Activated gamma-delta T cell treated with anti-CD3 and anti-CD28 coated beads, Interleukin-2, amount 50 U/mL, for 16 hours (primary cell): ENCODE results near the gene NIPA2.

Experiments used
- DNase-seq: peaks from one replicate; pipeline ENCODE4 v3.0.0-alpha.2; 2020; ENCODE audit warnings: low read depth

NIPA2 gene

DNA sequence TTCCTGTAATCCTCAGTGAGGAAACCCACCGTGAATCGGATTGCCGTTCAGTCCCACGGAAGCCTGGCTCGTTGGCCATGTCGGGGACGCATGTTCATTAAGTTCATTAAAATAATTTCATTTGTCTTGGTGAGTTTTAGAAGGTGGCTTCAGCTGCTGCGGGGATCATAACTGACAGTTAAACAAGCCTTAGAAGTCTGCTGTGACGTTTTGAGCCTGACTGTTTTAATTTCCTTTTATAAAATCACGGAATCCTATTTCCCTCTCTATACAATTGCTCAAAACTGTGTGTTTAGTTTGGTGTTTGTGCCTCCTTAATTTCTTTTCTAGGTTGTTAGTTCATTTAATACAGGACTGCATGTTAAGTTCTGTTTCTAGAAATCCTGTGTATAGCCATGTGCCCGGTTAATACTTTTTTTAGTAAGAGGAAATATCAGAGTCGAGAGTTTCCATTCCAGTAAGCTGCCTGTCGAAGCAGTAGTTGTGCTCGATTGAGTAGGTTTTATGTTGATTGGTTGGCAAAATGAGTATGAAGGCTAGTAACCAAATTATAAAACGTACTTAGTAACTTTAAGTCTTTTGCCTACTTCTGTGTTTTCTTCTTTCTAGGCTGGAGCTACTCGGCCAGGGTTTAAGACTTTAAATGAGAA, 705 bp downstream of the NIPA2 start:
- no peak for DNase-seq

DNA sequence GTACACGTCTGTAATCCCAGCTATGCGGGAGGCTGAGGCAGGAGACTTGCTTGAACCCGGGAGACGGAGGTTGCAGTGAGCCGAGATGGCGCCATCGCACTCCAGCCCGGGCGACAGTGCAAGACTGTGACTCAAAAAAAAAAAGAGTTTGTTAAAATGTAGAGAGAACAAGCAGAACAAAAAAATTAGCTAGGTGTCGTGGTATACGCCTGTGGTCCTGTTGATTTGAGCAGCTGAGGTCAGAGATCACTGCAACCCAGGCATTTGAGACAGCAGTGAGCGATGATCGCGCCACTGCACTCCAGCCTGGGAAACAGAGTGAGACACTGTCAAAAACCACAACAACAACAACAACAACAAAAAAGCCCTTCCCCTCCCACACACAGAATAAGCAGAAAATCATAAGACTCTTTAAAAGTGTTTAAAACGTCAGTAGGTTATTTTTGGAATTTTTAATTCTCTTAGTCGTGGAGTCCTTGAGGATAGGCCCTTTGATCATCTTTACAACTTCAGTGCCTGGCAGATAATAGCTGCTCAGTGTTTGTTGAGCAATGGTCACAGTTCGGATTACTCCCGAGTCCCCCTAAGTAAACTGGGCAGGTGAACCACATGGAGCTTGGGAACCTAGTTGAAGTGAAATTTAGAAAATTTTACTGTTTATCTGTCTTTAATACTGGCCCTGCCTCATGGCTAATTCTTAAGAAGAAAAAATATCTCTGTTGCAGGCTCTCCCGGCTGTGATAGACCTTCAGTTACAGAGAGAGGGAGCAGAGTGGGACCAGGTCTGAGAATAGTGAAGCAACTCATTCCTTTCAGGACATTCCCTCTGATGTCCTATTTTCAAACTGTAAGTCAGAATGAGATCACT, 6.2 kb downstream of the NIPA2 start:
- DNase-seq, result no peak

GRCh38 chr15:22845289-22845900, 6.9 kb downstream of the NIPA2 start:
- no peak for DNase-seq

DNA sequence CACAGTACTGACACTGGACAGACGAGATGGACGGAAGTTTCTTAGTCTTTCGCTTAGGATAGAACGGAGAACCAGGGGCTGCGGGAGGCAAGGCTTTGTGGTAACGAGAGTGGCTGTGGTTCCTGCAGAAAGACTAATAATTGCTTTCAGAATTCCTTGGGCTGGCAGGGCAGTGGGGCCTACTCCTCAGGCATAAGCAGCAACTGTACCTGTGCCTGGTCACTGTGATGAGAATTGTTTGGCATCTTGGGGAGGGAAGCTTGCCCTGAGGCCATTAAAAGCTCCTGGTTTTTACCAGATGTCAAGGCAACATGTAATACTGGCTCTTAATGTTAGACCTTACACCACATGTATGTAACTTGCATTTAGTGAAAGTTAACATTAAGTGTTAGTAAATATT, 7.6 kb downstream of the NIPA2 start:
- no peak for DNase-seq

GRCh38 chr15:22850055-22850454, 11.6 kb downstream of the NIPA2 start:
- no peak for DNase-seq

GRCh38 chr15:22851513-22851912, 13.0 kb downstream of the NIPA2 start:
- DNase-seq, result no peak

GRCh38 chr15:22855791-22856190, 17.3 kb downstream of the NIPA2 start:
- no peak for DNase-seq

DNA sequence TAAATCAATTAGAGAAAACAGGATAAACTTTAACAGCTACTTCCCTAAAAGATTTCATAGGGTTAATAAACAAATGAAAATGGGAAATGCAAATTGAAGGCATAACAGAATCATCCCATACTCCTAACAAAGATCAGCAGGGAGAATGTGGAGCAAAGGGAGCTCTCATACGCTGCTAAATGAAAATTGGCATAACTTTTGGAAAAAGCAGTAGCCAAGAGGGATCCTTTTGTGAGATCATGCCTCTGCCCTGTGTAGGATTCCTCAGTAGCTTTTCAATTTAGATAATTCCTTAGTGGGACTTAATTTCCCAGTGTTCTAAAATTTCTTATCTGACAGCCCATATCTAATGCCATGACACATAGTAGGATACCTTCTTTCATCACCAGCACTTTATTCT, 18.2 kb downstream of the NIPA2 start:
- DNase-seq, result no peak

DNA sequence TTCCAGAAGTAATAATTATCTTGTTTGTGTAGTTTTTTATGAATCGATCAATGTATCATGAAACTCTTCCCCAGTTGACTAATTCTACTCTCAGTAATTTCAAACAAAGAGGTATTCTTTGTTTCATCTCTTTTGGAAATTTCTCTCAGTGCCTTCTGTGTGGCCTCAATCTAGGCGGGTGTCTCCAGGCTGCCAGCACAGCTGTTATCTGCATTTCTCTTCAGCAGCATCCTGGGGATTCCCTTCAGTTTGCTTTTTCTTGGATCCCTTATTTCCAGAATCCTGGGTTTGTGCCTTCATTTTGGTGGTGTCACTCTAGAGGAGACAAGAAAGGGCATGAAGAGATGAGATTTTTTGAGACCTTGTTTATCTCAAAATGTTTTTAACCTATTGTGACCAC, 22.7 kb downstream of the NIPA2 start:
- no peak for DNase-seq

DNA sequence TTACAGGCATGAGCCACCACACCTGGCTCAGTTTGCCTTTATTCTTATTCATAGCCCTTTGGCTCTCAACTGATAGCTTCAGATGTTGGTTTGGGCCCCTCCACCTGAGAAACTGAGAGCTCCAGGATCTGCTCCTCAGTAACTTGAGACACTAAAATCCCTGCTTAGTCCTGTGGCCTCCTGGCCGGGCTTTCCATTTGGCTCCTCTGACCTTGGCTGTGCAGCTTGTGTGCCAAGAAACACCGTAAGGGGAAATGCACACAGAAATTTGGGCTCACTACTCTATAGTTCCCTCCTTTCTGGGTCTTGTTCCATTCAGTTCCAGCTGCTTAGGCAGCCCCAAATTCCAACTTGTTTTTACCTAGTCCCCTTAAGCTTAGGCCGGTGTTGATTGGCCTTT, 24.9 kb downstream of the NIPA2 start:
- DNase-seq, result no peak

GRCh38 chr15:22866079-22866478, 27.6 kb downstream of the NIPA2 start:
- no peak for DNase-seq

GRCh38 chr15:22867886-22868285, 29.4 kb downstream of the NIPA2 start:
- no peak for DNase-seq

DNA sequence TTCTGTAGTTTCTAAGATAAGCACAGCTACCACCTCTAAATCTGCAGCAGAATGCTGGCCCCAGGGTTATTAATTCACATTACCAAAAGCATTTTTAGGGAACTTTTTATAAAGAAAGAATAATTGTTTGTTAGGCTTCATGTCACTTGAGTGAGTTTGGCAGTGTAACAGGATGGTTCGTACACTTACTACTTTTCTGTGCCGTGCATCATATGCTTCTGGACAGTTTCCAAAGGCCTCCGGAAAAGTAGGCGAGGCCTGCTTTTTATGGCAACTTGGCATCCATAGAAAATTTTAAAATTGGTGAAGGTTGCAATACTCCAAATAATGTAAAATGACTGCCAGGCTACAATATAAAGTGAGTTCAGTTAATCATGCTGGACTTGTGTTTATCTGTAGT, 30.0 kb downstream of the NIPA2 start:
- DNase-seq, result no peak

- no peak for DNase-seq
Observed at GRCh38 chr15:22868928-22869327, 30.5 kb downstream of the NIPA2 start.

GRCh38 chr15:22869856-22870255, 31.4 kb downstream of the NIPA2 start:
- no peak for DNase-seq

GRCh38 chr15:22870865-22871264, 32.4 kb downstream of the NIPA2 start:
- DNase-seq, result no peak

GRCh38 chr15:22871481-22872086, 33.1 kb downstream of the NIPA2 start:
- no peak for DNase-seq

DNA sequence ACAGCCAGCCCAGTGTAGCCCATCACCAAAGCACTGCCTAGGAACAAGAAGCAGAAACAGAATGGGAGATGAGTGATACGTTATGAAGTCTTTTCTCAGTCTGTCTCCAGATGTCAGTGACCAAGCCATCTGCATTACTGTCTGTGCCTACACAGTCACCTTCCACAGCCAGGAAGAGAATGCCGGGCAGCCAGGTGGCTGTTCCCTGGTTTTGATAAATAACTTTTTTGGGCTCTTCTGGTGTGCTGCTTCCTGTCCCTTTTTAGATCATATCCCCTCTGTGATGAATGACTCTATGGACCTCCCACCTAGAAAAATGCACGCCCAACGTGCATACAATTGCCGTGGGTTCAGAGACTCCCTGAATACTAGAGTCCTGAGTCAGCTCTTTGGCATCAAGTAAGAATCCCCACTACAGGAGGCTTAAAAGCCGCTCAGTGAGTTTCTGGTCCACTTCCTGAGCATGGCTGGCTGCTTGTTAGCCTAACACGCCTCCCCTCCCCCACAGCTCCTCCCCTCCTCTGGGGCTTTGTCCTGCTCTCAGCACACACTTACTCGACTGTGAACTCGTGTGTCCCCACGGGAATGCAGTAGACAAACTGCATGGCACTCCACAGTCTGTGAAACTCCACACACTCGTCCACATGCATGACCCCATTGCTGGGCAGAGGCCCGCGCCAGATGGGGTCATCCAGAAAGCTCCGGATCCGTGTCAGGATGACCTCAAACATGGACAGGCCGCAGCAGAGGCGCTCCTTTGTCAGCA, 34.7 kb downstream of the NIPA2 start:
- DNase-seq, result no peak

DNA sequence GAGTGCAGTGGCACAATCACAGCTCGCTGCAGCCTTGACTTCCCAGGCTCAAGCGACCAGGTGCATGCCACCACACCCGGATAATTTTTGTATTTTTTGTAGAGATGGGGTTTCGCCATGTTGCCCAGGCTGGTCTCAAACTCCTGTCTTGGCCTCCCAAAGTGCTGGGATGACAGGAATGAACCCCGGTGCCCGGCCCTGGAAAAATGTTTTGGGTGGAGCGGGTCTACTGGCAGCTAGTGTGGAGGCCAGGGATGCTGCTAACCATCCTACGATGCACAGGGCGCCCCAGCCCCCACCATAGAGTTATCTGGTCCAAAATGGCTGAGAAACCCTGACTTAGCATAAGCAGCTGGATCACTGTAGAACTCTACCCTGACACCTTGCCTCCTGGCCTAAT, 35.4 kb downstream of the NIPA2 start:
- DNase-seq, result no peak

- no peak for DNase-seq
Observed at GRCh38 chr15:22874256-22874655, 35.8 kb downstream of the NIPA2 start.

- no peak for DNase-seq
Observed at GRCh38 chr15:22874966-22875365, 36.5 kb downstream of the NIPA2 start.

GRCh38 chr15:22877117-22877516, 38.7 kb downstream of the NIPA2 start:
- DNase-seq, result no peak
